Upper lobe of right lung (tissue), 1 donor: Measurements from ENCODE around the gene CFAP69. TPM values are rescaled to one million over a fixed set of nuclear protein-coding genes. Genes with fewer than 3 reads are reported as not detected.
"Not testable (repeated sequence)": the region's sequence is repeated elsewhere in the genome, so short reads cannot be mapped to it uniquely, and the experiment has no call there.

Experiments used
- ATAC-seq: fragments of 200-7000 bp; cut with Tn5 transposase; one replicate; pipeline ENCODE4 v1.9.1; 2020; ENCODE audit warnings: mild to moderate bottlenecking, moderate library complexity
- DNase-seq: peaks from one replicate; pipeline ENCODE4 v3.0.0-alpha.2; 2020
- H3K27ac ChIP-seq: fragments of 200-600 bp; one replicate; pipeline ENCODE4 v1.8.0; 2022
- H3K27me3 ChIP-seq: fragments of 200-600 bp; one replicate; pipeline ENCODE4 v1.8.0; 2022; ENCODE audit warnings: mild to moderate bottlenecking
- H3K36me3 ChIP-seq: fragments of 200-600 bp; one replicate; pipeline ENCODE4 v1.8.0; 2022
- H3K4me1 ChIP-seq: fragments of 200-600 bp; one replicate; pipeline ENCODE4 v1.8.0; 2022
- H3K4me3 ChIP-seq: fragments of 200-600 bp; one replicate; pipeline ENCODE4 v1.8.0; 2022; ENCODE audit warnings: mild to moderate bottlenecking
- H3K9me3 ChIP-seq: fragments of 200-600 bp; one replicate; pipeline ENCODE4 v1.8.0; 2022
- CTCF ChIP-seq: fragments of 200-600 bp; IDR thresholded peaks from one replicate; pipeline ENCODE4 v1.8.0; 2022; ENCODE audit warnings: antibody characterized with exemption
- intact Hi-C: fragments of 100-400 bp; cut with DNase I; formaldehyde crosslinking; loops from one replicate; pipeline ENCODE4 v1.11.0; 2022
- total RNA-seq: library from RNA; stranded (reverse); fragmentation: NEBNext Ultra II Directional; extraction: Animal tissue kit (Norgen Biotek cat#: 25700); gene quantifications from one replicate; pipeline ENCODE4 v1.2.1, GENCODE V29; 2021
- donor health status: DM: no; HTN: yes; CAD: no; lungs with severe emphysema.

Gene CFAP69
- total RNA-seq, 1 donor from 2014 or later = 3.0 TPM

- ATAC-seq (no peak), DNase-seq (no peak)
- H3K9me3 ChIP-seq = no peaks in the 10 kb centered on the region
- intact Hi-C loops = no loop called here
- no peak overlapping the region for H3K4me3 ChIP-seq
- no peaks in the 10 kb centered on the region for H3K4me1 ChIP-seq
- H3K36me3 ChIP-seq = no peaks in the 10 kb centered on the region
- TF ChIP-seq CTCF = no peak
- H3K27me3 ChIP-seq = peaks cover 48% of the 10 kb centered on the region
- no peak overlapping the region for H3K27ac ChIP-seq
Observed at GRCh38 chr7:90322837-90323236, 77.9 kb downstream of the CFAP69 start.

- H3K36me3 ChIP-seq = no peaks in the 10 kb centered on the region
- no peaks in the 10 kb centered on the region for H3K4me1 ChIP-seq
- H3K27me3 ChIP-seq = peaks cover 32% of the 10 kb centered on the region
- DNase-seq = no peak
- no peak for TF ChIP-seq CTCF
- ATAC-seq = no peak
- no peaks in the 10 kb centered on the region for H3K9me3 ChIP-seq
- H3K27ac ChIP-seq = no peak overlapping the region
- H3K4me3 ChIP-seq = no peak overlapping the region
- intact Hi-C loops = no loop called here
Observed at GRCh38 chr7:90326500-90326899, 81.5 kb downstream of the CFAP69 start.

GRCh38 chr7:90334193-90334843 is 89.3 kb downstream of the CFAP69 start:
- no peaks in the 10 kb centered on the region for H3K4me1 ChIP-seq
- H3K9me3 ChIP-seq = no peaks in the 10 kb centered on the region
- DNase-seq (no peak), ATAC-seq (no peak)
- H3K36me3 ChIP-seq = no peaks in the 10 kb centered on the region
- no peaks in the 10 kb centered on the region for H3K27me3 ChIP-seq
- no peak overlapping the region for H3K4me3 ChIP-seq
- intact Hi-C loops = no loop called here
- no peak for TF ChIP-seq CTCF
- no peak overlapping the region for H3K27ac ChIP-seq

- intact Hi-C loops, ATAC-seq: not testable (repeated sequence)
Observed at GRCh38 chr7:90334926-90335325, 90.0 kb downstream of the CFAP69 start.

GRCh38 chr7:90337106-90337505 is 92.1 kb downstream of the CFAP69 start:
- Histone ChIP-seq H3K9me3 (no peaks in the 10 kb centered on the region), H3K4me1 (no peaks in the 10 kb centered on the region), H3K36me3 (no peaks in the 10 kb centered on the region), H3K4me3 (no peak overlapping the region), H3K27me3 (no peaks in the 10 kb centered on the region), H3K27ac (no peak overlapping the region)
- intact Hi-C loops = no loop called here
- TF ChIP-seq CTCF = no peak
- no peak for ATAC-seq
- no peak for DNase-seq

More at GRCh38 chr7:90334926-90335325, 90.0 kb downstream of the CFAP69 start:
- H3K27ac ChIP-seq, H3K27me3 ChIP-seq, H3K4me1 ChIP-seq, H3K36me3 ChIP-seq, H3K4me3 ChIP-seq, DNase-seq, H3K9me3 ChIP-seq: not testable (repeated sequence)

- Histone ChIP-seq H3K4me3 (no peak overlapping the region), H3K27ac (no peak overlapping the region), H3K9me3 (no peaks in the 10 kb centered on the region), H3K4me1 (peaks cover 9% of the 10 kb centered on the region), H3K36me3 (no peaks in the 10 kb centered on the region), H3K27me3 (no peaks in the 10 kb centered on the region)
- ATAC-seq (no peak), DNase-seq (no peak)
- no peak for TF ChIP-seq CTCF
- intact Hi-C loops = no loop called here
Observed at GRCh38 chr7:90345016-90345415, 100.0 kb downstream of the CFAP69 start.
